SK-N-SH (cell line): ENCODE data around the gene ARL11. TPM values are rescaled to one million over a fixed set of nuclear protein-coding genes. Genes with fewer than 3 reads are reported as not detected.

ENCODE experiments used
- CTCF ChIA-PET: fragments of 300-600, 350-600 bp; formaldehyde crosslinking; extraction: SDS; loops from one replicate; lab custom pipeline; 2021; lab: Yijun Ruan, JAX
- POLR2A ChIA-PET: fragments of 350-600 bp; sonication (Branson Sonifier 250); formaldehyde crosslinking; extraction: SDS; loops from one replicate; lab custom pipeline; 2020; ENCODE audit warnings: antibody characterized with exemption, inconsistent platforms; lab: Yijun Ruan, JAX
- DNase-seq: peaks from one replicate; pipeline ENCODE4 v3.0.0; 2012
- H2AFZ ChIP-seq: fragments of 200-600 bp; sonication (generic); 2 replicates; pipeline ENCODE4 v1.8.1; 2016; ENCODE audit warnings: antibody characterized with exemption, mild to moderate bottlenecking, low read depth
- H3F3A ChIP-seq: fragments of 200-600 bp; sonication (generic); replicated peaks from 2 replicates; pipeline ENCODE3; 2016; ENCODE audit warnings: antibody characterized with exemption, mild to moderate bottlenecking; ENCODE audit not compliant: insufficient read depth
- H3K27ac ChIP-seq, 2 experiments: fragments of 200-500 bp in 1 of 2; fragments of 200-600 bp in 1 of 2; sonication (Bioruptor generic) in 1 of 2; sonication (generic), shearing (Covaris generic) in 1 of 2; 2 replicates each; pipeline versions ENCODE4 v1.5.1 to v1.6.1; 2014 to 2016; ENCODE audit warnings: low read depth in 2 of 2, inconsistent platforms in 1 of 2, low read length in 1 of 2, mild to moderate bottlenecking in 1 of 2, mixed read lengths in 1 of 2
- H3K27me3 ChIP-seq: fragments of 200-600 bp; sonication (generic), shearing (Covaris generic); 2 replicates; pipeline ENCODE4 v1.6.1; 2016; ENCODE audit warnings: mixed run types; ENCODE audit not compliant: insufficient read depth
- H3K36me3 ChIP-seq, 2 experiments: fragments of 200-500 bp in 1 of 2; fragments of 200-600 bp in 1 of 2; sonication (Bioruptor generic) in 1 of 2; sonication (generic) in 1 of 2; replicated peaks in 1 of 2; 2 replicates each; pipeline versions ENCODE3 to v1.5.1; 2014 to 2016; ENCODE audit warnings: low read length in 1 of 2, mild to moderate bottlenecking in 1 of 2; ENCODE audit not compliant: insufficient read depth in 2 of 2, control insufficient read depth in 1 of 2
- H3K4me1 ChIP-seq, 2 experiments: fragments of 200-500 bp in 1 of 2; fragments of 200-600 bp in 1 of 2; sonication (Bioruptor generic) in 1 of 2; sonication (generic), shearing (Covaris generic) in 1 of 2; 2 replicates each; pipeline versions ENCODE4 v1.5.1 to v1.6.1; 2014 to 2016; ENCODE audit warnings: low read depth in 1 of 2, low read length in 1 of 2, mixed run types in 1 of 2; ENCODE audit not compliant: insufficient read depth in 2 of 2, control insufficient read depth in 1 of 2
- H3K4me2 ChIP-seq: fragments of 200-600 bp; sonication (generic), shearing (Covaris generic); 2 replicates; pipeline ENCODE4 v1.6.1; 2017; ENCODE audit warnings: mixed run types
- H3K4me3 ChIP-seq, 2 experiments: fragments of 200-500 bp in 1 of 2; fragments of 200-600 bp in 1 of 2; sonication (Bioruptor generic) in 1 of 2; sonication (generic), shearing (Covaris generic) in 1 of 2; 2 replicates each; pipeline versions ENCODE4 v1.5.1 to v1.8.1; 2014 to 2016; ENCODE audit warnings: low read depth in 2 of 2, inconsistent platforms in 1 of 2, low read length in 1 of 2, mild to moderate bottlenecking in 1 of 2, mixed read lengths in 1 of 2, moderate library complexity in 1 of 2
- H3K79me2 ChIP-seq: fragments of 200-600 bp; sonication (generic); 2 replicates; pipeline ENCODE4 v1.8.1; 2017; ENCODE audit warnings: mild to moderate bottlenecking; ENCODE audit not compliant: insufficient read depth
- H3K9ac ChIP-seq: fragments of 200-600 bp; sonication (generic); 2 replicates; pipeline ENCODE4 v1.6.1; 2017; ENCODE audit warnings: mixed run types
- H3K9me2 ChIP-seq: fragments of 200-600 bp; sonication (generic); 2 replicates; pipeline ENCODE4 v1.6.1; 2017; ENCODE audit warnings: mixed run types
- H3K9me3 ChIP-seq: fragments of 200-600 bp; sonication (generic); 2 replicates; pipeline ENCODE4 v1.6.1; 2017; ENCODE audit warnings: mixed run types, mild to moderate bottlenecking, moderate library complexity
- H4K20me1 ChIP-seq: fragments of 200-600 bp; sonication (generic); 2 replicates; pipeline ENCODE4 v1.6.1; 2017; ENCODE audit warnings: mild to moderate bottlenecking, mixed run types; ENCODE audit not compliant: insufficient read depth
- ELF1 ChIP-seq: IDR thresholded peaks from 2 replicates; pipeline ENCODE4 v1.4.0; 2012
- EP300 ChIP-seq, 2 experiments: IDR thresholded peaks; 2 replicates each; pipeline versions ENCODE4 v1.4.0 to v1.6.1; 2012; ENCODE audit warnings: borderline replicate concordance in 1 of 2, low read depth in 1 of 2, low read length in 1 of 2
- EZH2phosphoT487 ChIP-seq: fragments of 200-600 bp; sonication (generic); IDR thresholded peaks from 2 replicates; pipeline ENCODE4 v1.6.1; 2017; ENCODE audit warnings: low read depth, mixed run types, mild to moderate bottlenecking, antibody characterized with exemption, moderate library complexity, borderline replicate concordance
- FOXM1 ChIP-seq: IDR thresholded peaks from 2 replicates; pipeline ENCODE4 v1.4.0; 2012; ENCODE audit warnings: low read depth, mild to moderate bottlenecking
- JUND ChIP-seq: IDR thresholded peaks from 2 replicates; pipeline ENCODE4 v1.4.0; 2012
- MEF2A ChIP-seq: IDR thresholded peaks from 2 replicates; pipeline ENCODE4 v1.4.0; 2012; ENCODE audit warnings: low read depth, borderline replicate concordance
- MXI1 ChIP-seq: IDR thresholded peaks from 2 replicates; pipeline ENCODE4 v1.6.1; 2012; ENCODE audit warnings: mild to moderate bottlenecking, low read depth, low read length, improper control_type of control experiment
- NFIC ChIP-seq: IDR thresholded peaks from 2 replicates; pipeline ENCODE4 v1.4.0; 2012; ENCODE audit warnings: borderline replicate concordance
- NRF1 ChIP-seq: IDR thresholded peaks from 2 replicates; pipeline ENCODE4 v1.6.1; 2012; ENCODE audit warnings: low read depth, mild to moderate bottlenecking, low read length
- RAD21 ChIP-seq: IDR thresholded peaks from 2 replicates; pipeline ENCODE4 v1.6.1; 2012; ENCODE audit warnings: mild to moderate bottlenecking, low read length
- RCOR1 ChIP-seq: fragments of 150-350 bp; IDR thresholded peaks from 2 replicates; pipeline ENCODE4 v1.6.1; 2017; ENCODE audit warnings: antibody characterized with exemption, low read length
- RFX5 ChIP-seq: IDR thresholded peaks from 2 replicates; pipeline ENCODE4 v1.6.1; 2012; ENCODE audit warnings: mild to moderate bottlenecking, improper control_type of control experiment, low read length
- SMC3 ChIP-seq: IDR thresholded peaks from 2 replicates; pipeline ENCODE4 v1.6.1; 2012; ENCODE audit warnings: low read depth, low read length, improper control_type of control experiment
- WGBS: methylation state at CpG from one replicate; pipeline ENCODE4 v1.1.6; 2017; ENCODE audit warnings: low lambda C conversion rate; 5-methylcytosine and 5-hydroxymethylcytosine counted together
- polyA plus RNA-seq, 3 experiments: library from polyadenylated mRNA; depleted of rRNA; stranded (reverse); fragments of >200 nt; gene quantifications; 2 replicates each; pipeline ENCODE4 v1.2.3, GENCODE V29; 2012
- TF ChIP-seq, protein P1 (sequence below): IDR thresholded peaks from 2 replicates; pipeline ENCODE4 v1.4.0; 2012; ENCODE audit warnings: low read depth
- TF ChIP-seq, protein P2 (sequence below): fragments of 150-350 bp; IDR thresholded peaks from 2 replicates; pipeline ENCODE4 v1.6.1; 2016; ENCODE audit warnings: mild to moderate bottlenecking, low read depth, low read length
- TF ChIP-seq, protein P3 (sequence below): IDR thresholded peaks from 2 replicates; pipeline ENCODE4 v1.4.0; 2012; ENCODE audit warnings: low read depth, borderline replicate concordance
- TF ChIP-seq, protein P4 (sequence below): IDR thresholded peaks from 2 replicates; pipeline ENCODE4 v1.4.0; 2012; ENCODE audit warnings: low read depth, borderline replicate concordance
- TF ChIP-seq, protein P5 (sequence below): IDR thresholded peaks from 2 replicates; pipeline ENCODE4; 2012

Gene ARL11
- polyA plus RNA-seq, 1 of the 3 experiments (the other 2 are of a cell fraction), result not detected

DNA sequence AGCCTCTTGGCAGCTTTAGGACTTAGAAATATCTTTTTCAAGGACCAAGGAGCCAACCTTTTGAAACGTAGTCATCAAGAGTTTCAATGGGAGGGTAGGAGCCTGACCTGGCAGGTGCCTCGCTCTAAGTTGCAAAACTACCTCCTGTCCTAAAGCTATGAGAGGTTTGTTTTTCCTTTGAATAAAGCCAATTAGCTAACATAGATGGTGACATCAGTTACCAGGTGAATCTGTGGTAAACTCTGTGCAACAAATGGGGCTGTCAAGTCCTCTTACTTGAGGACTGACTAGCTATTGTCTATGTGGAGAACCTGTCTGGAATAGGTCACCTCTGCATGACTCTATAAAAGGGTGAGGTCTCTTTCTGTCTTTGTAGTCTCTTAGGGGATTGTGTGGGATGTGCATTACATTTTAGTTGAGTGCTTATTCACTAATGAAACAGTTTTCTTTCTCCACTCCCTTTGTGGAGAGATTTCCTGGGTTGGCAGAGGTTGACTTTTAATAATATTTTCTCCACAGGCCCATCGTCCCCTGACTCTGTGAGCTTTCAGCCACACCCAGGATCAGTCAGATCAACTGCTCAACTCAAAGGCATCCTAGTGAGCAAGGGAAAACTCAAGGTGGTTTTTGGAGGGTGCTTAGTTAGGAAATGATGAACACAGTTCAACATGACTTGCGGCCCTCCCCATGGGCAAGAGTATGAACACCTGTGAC, 9.9 kb downstream of the ARL11 start:
- H4K20me1 ChIP-seq, result no peaks in the 10 kb centered on the region
- no peaks in the 10 kb centered on the region for H3K36me3 ChIP-seq
- H3K4me1 ChIP-seq, result no peaks in the 10 kb centered on the region
- ChIA-PET CTCF (interaction anchor here (0.9 to 1.5 kb wide), 2 partner anchors 13 to 31 kb away, joined by 3 read pairs; no protein-coding TSS in a partner anchor), POLR2A (no interaction called here)
- no peak overlapping the region for H3K4me3 ChIP-seq
- H3K4me2 ChIP-seq, result no peak overlapping the region
- no peak overlapping the region for H3K27ac ChIP-seq
- DNase-seq, result no peak
- H3K9ac ChIP-seq, result no peak overlapping the region
- no peaks in the 10 kb centered on the region for H3K9me3 ChIP-seq
- TF ChIP-seq EZH2phosphoT487 (no peak), MXI1 (no peak), RAD21 (no peak)
- TF ChIP-seq, protein P1, sequence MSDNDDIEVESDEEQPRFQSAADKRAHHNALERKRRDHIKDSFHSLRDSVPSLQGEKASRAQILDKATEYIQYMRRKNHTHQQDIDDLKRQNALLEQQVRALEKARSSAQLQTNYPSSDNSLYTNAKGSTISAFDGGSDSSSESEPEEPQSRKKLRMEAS, result no peak
- TF ChIP-seq, protein P2, sequence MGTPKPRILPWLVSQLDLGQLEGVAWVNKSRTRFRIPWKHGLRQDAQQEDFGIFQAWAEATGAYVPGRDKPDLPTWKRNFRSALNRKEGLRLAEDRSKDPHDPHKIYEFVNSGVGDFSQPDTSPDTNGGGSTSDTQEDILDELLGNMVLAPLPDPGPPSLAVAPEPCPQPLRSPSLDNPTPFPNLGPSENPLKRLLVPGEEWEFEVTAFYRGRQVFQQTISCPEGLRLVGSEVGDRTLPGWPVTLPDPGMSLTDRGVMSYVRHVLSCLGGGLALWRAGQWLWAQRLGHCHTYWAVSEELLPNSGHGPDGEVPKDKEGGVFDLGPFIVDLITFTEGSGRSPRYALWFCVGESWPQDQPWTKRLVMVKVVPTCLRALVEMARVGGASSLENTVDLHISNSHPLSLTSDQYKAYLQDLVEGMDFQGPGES, result no peak
- TF ChIP-seq, protein P3, sequence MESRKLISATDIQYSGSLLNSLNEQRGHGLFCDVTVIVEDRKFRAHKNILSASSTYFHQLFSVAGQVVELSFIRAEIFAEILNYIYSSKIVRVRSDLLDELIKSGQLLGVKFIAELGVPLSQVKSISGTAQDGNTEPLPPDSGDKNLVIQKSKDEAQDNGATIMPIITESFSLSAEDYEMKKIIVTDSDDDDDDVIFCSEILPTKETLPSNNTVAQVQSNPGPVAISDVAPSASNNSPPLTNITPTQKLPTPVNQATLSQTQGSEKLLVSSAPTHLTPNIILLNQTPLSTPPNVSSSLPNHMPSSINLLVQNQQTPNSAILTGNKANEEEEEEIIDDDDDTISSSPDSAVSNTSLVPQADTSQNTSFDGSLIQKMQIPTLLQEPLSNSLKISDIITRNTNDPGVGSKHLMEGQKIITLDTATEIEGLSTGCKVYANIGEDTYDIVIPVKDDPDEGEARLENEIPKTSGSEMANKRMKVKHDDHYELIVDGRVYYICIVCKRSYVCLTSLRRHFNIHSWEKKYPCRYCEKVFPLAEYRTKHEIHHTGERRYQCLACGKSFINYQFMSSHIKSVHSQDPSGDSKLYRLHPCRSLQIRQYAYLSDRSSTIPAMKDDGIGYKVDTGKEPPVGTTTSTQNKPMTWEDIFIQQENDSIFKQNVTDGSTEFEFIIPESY, result no peak
- WGBS, result 84% methylated on average over 4 of the region's 4 CpGs
- no peak overlapping the region for H2AFZ ChIP-seq
- H3K79me2 ChIP-seq, result no peaks in the 10 kb centered on the region
- no peaks in the 10 kb centered on the region for H3K9me2 ChIP-seq
- H3K27me3 ChIP-seq, result no peaks in the 10 kb centered on the region
- H3F3A ChIP-seq, result no peaks in the 10 kb centered on the region

DNA sequence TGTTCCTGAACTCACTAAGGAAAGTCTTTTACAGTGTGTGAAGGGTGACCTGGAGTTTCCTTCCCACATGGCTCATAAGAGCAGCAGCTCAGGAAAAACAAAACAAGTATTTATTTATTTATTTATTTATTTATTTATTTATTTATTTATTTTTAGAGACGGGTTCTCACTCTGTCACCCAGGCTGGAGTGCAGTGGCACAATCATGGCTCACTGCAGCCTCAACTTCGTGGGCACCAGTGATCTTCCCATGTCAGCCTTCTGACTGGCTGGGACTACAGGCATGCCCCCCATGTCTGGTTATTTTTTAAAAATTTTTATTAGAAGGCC, 10.4 kb downstream of the ARL11 start:
- Histone ChIP-seq H3F3A (no peaks in the 10 kb centered on the region), H3K9ac (no peak overlapping the region), H3K4me2 (no peak overlapping the region), H3K9me2 (no peaks in the 10 kb centered on the region), H3K4me1 (no peaks in the 10 kb centered on the region), H3K36me3 (no peaks in the 10 kb centered on the region), H3K4me3 (no peak overlapping the region), H3K9me3 (no peaks in the 10 kb centered on the region), H3K79me2 (no peaks in the 10 kb centered on the region), H3K27ac (no peak overlapping the region), H2AFZ (no peak overlapping the region), H3K27me3 (no peaks in the 10 kb centered on the region), H4K20me1 (no peaks in the 10 kb centered on the region)
- CTCF ChIA-PET, result interaction anchor here (1.5 kb wide), 1 partner anchor 32 kb away, joined by 3 read pairs; no protein-coding TSS in a partner anchor
- WGBS, result 55% methylated on average over 2 of the region's 2 CpGs
- no peak for DNase-seq
- POLR2A ChIA-PET, result no interaction called here
- TF ChIP-seq, protein P4, sequence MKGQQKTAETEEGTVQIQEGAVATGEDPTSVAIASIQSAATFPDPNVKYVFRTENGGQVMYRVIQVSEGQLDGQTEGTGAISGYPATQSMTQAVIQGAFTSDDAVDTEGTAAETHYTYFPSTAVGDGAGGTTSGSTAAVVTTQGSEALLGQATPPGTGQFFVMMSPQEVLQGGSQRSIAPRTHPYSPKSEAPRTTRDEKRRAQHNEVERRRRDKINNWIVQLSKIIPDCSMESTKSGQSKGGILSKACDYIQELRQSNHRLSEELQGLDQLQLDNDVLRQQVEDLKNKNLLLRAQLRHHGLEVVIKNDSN, result no peak
- no peak for TF ChIP-seq JUND
- TF ChIP-seq MEF2A, result no peak
- TF ChIP-seq NRF1, result no peak
- TF ChIP-seq FOXM1, result no peak
- TF ChIP-seq NFIC, result no peak
- no peak for TF ChIP-seq SMC3
- no peak for TF ChIP-seq RFX5
- no peak for TF ChIP-seq ELF1
- no peak for TF ChIP-seq EP300 (IDR thresholded peaks at IDR 0.05; ENCODE audit: borderline replicate concordance in 1 of 2, low read depth in 1 of 2, low read length in 1 of 2)
- TF ChIP-seq, protein P1, result no peak
- TF ChIP-seq, protein P5, sequence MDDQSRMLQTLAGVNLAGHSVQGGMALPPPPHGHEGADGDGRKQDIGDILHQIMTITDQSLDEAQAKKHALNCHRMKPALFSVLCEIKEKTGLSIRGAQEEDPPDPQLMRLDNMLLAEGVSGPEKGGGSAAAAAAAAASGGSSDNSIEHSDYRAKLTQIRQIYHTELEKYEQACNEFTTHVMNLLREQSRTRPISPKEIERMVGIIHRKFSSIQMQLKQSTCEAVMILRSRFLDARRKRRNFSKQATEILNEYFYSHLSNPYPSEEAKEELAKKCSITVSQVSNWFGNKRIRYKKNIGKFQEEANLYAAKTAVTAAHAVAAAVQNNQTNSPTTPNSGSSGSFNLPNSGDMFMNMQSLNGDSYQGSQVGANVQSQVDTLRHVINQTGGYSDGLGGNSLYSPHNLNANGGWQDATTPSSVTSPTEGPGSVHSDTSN, result no peak
- TF ChIP-seq MXI1, result no peak
- TF ChIP-seq, protein P2, result no peak
- no peak for TF ChIP-seq EZH2phosphoT487
- TF ChIP-seq RCOR1, result no peak
